Mucosa of descending colon (tissue), 3 donors: ENCODE measurements around the gene SRPRB. TPM values are rescaled to one million over a fixed set of nuclear protein-coding genes. Genes with fewer than 3 reads are reported as not detected.

ENCODE experiments used
- ATAC-seq: fragments of 200-7000 bp; cut with Tn5 transposase; one replicate; pipeline ENCODE4 v1.9.1; 2020; ENCODE audit warnings: mild to moderate bottlenecking, moderate library complexity
- DNase-seq, 3 donors: peaks; one replicate each; pipeline ENCODE4 v3.0.0-alpha.2; 2020
- H3K36me3 ChIP-seq: fragments of 200-600 bp; one replicate; pipeline ENCODE4 v1.8.0; 2021; ENCODE audit warnings: low read depth, mild to moderate bottlenecking
- H3K4me1 ChIP-seq: fragments of 200-600 bp; one replicate; pipeline ENCODE4 v1.8.0; 2021; ENCODE audit warnings: low read depth, mild to moderate bottlenecking
- H3K4me3 ChIP-seq: fragments of 200-600 bp; one replicate; pipeline ENCODE4 v1.8.0; 2021; ENCODE audit warnings: mild to moderate bottlenecking
- H3K9me3 ChIP-seq: fragments of 200-600 bp; one replicate; pipeline ENCODE4 v1.8.0; 2021; ENCODE audit warnings: mild to moderate bottlenecking
- intact Hi-C, 2 donors: fragments of 100-400 bp; cut with DNase I in 1 of 2; cut with micrococcal nuclease in 1 of 2; formaldehyde crosslinking; loops; one replicate each; pipeline versions ENCODE4 v1.11.0 to v1.11.1; 2022; cut with DNase I, micrococcal nuclease
- total RNA-seq, 3 donors: library from RNA; stranded (reverse); fragmentation: NEBNext Ultra II Directional in 2 of 3; extraction: Animal tissue kit (Norgen Biotek cat#: 25700) in 2 of 3; gene quantifications; one replicate each; pipeline versions ENCODE4 v1.2.1 to v1.2.4, GENCODE V29; 2021 to 2023
- TF ChIP-seq, protein P1 (sequence below): fragments of 200-600 bp; IDR thresholded peaks from one replicate; pipeline ENCODE4 v1.8.0; 2022; ENCODE audit warnings: antibody characterized with exemption, mild to moderate bottlenecking
- donor health status: DM: no; HTN: no; CAD: no; lungs with moderate emphysema.
- donor health status: DM: no; HTN: no; CAD: no.
- donor health status: DM: no; HTN: yes; CAD: no.

SRPRB gene
- total RNA-seq, 3 donors from 2014 or later, result 29.2 to 38.1 (median 31.2) TPM

DNA sequence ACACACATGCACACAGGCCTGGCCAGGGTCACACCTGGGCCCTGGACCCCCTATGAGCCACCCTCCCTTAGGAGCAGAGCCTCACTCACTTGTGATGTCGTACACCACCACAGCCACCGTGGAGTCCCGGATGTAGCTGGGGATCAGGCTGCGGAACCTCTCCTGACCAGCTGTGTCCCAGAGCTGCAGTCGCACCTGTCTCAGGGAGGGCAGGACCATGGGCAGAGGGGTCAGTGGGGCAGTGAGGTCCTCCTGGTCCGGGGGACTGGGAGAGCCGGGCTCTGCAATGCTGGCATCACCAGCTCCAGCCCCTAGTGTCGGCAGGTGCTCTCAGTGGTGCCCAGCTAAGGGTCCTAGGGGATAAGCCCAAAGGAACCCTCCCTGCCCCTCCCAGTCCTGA, 35.6 kb downstream of the SRPRB start:
- ATAC-seq, result no peak
- DNase-seq, result no peak
- TF ChIP-seq, protein P1, sequence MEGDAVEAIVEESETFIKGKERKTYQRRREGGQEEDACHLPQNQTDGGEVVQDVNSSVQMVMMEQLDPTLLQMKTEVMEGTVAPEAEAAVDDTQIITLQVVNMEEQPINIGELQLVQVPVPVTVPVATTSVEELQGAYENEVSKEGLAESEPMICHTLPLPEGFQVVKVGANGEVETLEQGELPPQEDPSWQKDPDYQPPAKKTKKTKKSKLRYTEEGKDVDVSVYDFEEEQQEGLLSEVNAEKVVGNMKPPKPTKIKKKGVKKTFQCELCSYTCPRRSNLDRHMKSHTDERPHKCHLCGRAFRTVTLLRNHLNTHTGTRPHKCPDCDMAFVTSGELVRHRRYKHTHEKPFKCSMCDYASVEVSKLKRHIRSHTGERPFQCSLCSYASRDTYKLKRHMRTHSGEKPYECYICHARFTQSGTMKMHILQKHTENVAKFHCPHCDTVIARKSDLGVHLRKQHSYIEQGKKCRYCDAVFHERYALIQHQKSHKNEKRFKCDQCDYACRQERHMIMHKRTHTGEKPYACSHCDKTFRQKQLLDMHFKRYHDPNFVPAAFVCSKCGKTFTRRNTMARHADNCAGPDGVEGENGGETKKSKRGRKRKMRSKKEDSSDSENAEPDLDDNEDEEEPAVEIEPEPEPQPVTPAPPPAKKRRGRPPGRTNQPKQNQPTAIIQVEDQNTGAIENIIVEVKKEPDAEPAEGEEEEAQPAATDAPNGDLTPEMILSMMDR, result no peak
- H3K36me3 ChIP-seq, result no peaks in the 10 kb centered on the region
- intact Hi-C loops, result no loop called here
- no peak overlapping the region for H3K4me3 ChIP-seq
- no peaks in the 10 kb centered on the region for H3K9me3 ChIP-seq
- H3K4me1 ChIP-seq, result no peaks in the 10 kb centered on the region

DNA sequence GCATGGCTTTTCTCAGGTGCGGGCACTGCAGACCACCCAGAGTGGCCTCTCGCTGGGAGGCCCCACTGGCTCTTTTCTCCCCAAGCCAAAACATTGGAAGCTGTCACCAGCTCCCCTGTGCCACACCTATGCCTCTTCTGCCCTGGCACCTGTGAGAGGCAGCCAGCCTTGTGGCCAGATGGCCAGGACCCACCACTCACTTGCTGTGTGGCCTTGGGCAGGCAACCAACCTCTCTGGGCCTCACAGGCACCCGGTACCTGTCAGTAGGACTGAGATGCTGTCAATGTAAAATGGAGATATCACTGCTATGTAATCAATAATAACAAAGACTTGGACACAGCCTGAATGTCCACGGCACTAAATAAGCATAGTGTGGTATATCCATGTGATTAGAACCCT, 36.5 kb downstream of the SRPRB start:
- TF ChIP-seq, protein P1, result no peak
- H3K36me3 ChIP-seq, result no peaks in the 10 kb centered on the region
- intact Hi-C loops, result no loop called here
- no peaks in the 10 kb centered on the region for H3K4me1 ChIP-seq
- ATAC-seq (no peak), DNase-seq (no peak)
- H3K9me3 ChIP-seq, result no peaks in the 10 kb centered on the region
- H3K4me3 ChIP-seq, result no peak overlapping the region

DNA sequence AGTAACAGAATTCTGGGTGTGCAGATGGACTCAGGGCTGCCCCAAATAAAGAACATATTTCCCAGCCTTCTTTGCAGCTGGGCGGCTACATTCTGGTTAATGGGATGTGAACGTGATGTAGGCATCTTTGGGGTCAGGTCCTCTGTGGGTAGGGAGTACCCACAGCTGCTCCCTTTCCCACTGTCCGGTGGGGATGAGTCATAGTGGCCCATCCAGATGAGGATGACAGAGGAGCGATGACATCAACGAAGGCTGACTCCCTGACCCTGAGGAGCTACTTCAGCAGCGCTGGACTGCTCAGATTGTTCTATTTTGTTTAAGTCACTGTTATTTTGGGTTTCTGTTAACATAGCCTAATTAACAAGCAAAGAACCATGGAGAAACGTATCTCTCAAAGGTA, 38.0 kb downstream of the SRPRB start:
- no peak overlapping the region for H3K4me3 ChIP-seq
- no peaks in the 10 kb centered on the region for H3K36me3 ChIP-seq
- no peaks in the 10 kb centered on the region for H3K9me3 ChIP-seq
- DNase-seq, result no peak
- ATAC-seq, result no peak
- intact Hi-C loops, result no loop called here
- TF ChIP-seq, protein P1, result no peak
- no peaks in the 10 kb centered on the region for H3K4me1 ChIP-seq

DNA sequence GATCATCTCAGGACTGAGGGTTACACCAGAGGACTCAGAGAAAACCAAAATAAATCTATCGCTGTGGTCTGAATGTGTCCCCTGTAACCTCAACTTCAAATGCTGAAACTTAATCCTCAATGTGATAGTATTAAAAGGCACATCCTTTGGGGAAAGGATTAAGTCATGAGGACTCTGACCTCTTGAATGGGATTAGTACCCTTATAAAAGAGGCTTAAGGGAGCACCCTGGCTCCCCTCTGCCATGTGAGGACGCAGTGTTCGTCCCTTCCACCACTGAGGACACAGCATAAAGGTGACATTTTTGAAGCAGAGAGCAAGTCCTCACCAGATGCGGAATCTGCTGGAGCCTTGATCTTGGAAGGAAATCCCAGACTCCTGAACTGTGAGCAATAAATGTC, 39.5 kb downstream of the SRPRB start:
- Histone ChIP-seq H3K9me3 (no peaks in the 10 kb centered on the region), H3K36me3 (no peaks in the 10 kb centered on the region), H3K4me1 (no peaks in the 10 kb centered on the region), H3K4me3 (no peak overlapping the region)
- DNase-seq (no peak), ATAC-seq (no peak)
- TF ChIP-seq, protein P1, result no peak
- intact Hi-C loops, result no loop called here

DNA sequence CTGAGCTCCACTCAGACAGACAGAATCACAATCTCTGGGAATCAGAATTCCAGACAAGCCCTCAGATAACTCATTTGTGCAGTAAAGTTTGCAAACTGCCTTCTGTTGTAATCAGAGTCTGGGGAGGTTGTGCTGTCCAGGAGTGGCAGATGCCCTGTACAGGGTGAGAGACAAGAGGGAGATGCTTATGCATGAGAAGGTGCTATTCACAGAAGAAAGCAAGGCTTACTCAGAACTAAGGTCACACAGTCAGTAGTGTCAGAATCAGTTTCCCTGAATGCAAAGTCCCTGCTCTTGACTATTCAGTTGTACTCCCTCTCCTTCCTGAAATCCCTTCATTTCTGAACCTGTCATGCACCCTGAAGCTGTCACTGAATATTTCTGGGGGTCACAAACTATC, 43.7 kb downstream of the SRPRB start:
- no peaks in the 10 kb centered on the region for H3K36me3 ChIP-seq
- H3K4me3 ChIP-seq, result no peak overlapping the region
- ATAC-seq (no peak), DNase-seq (no peak)
- intact Hi-C loops, result no loop called here
- TF ChIP-seq, protein P1, result no peak
- H3K9me3 ChIP-seq, result no peaks in the 10 kb centered on the region
- no peaks in the 10 kb centered on the region for H3K4me1 ChIP-seq

DNA sequence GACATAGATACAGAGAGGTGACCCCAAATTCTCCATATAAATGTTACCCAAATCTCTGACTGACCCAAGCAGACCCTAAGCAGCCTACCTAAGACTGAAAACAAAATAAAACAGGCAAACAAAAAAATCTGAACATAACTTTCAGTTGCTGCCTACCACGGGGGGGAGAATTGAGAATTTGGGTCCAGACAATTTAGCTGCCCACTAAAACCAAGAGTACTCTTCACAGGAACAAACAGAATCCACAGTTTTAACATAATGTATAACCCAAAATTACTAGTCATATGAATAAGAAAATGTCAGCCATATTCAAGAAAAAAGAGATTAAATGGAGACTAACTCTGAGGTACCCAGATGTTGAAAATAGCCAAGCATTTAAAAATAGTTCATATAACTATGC, 44.4 kb downstream of the SRPRB start:
- H3K36me3 ChIP-seq, result no peaks in the 10 kb centered on the region
- no peak overlapping the region for H3K4me3 ChIP-seq
- intact Hi-C loops, result no loop called here
- H3K9me3 ChIP-seq, result no peaks in the 10 kb centered on the region
- ATAC-seq, result no peak
- no peak for DNase-seq
- H3K4me1 ChIP-seq, result no peaks in the 10 kb centered on the region
- TF ChIP-seq, protein P1, result no peak
